Transverse colon (tissue), 3 donors: ENCODE data around the gene AK3.

Experiments used
- EP300 ChIP-seq: sonication (generic); formaldehyde crosslinking; IDR thresholded peaks from one replicate; pipeline ENCODE4 v1.6.1; 2017; ENCODE audit warnings: antibody characterized with exemption, low read depth
- TF ChIP-seq, protein P1 (sequence below), 5 experiments: fragments of 200-600 bp in 3 of 5; fragments of 450-650 bp in 2 of 5; sonication (generic) in 3 of 5; IDR thresholded peaks; 1 replicate in 2 of 5; 2 replicates in 3 of 5; pipeline ENCODE4 v1.5.1; 2016 to 2017; ENCODE audit warnings: antibody characterized with exemption in 5 of 5, inconsistent platforms in 3 of 5, mild to moderate bottlenecking in 2 of 5, moderate library complexity in 1 of 5

DNA sequence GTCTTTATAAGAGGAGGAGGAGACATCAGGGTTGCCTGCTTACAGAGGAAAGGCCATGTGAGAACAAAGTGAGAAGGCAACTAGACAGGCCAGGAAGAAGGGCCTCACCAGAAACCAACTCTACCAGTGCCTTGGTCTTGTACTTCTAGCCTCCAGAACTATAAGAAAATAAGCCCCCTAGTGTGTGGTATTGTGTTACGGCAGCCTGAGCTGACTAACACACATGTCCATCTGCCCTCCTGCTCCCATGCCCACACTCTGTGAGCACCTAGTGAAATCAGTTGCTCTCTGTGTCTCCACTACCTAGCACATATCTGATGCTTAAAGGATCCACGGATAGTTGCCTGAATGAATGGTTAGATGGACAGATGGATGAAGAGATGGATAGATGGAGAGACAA lies 6.9 kb downstream of the AK3 start:
- TF ChIP-seq EP300, result no peak
- TF ChIP-seq, protein P1, sequence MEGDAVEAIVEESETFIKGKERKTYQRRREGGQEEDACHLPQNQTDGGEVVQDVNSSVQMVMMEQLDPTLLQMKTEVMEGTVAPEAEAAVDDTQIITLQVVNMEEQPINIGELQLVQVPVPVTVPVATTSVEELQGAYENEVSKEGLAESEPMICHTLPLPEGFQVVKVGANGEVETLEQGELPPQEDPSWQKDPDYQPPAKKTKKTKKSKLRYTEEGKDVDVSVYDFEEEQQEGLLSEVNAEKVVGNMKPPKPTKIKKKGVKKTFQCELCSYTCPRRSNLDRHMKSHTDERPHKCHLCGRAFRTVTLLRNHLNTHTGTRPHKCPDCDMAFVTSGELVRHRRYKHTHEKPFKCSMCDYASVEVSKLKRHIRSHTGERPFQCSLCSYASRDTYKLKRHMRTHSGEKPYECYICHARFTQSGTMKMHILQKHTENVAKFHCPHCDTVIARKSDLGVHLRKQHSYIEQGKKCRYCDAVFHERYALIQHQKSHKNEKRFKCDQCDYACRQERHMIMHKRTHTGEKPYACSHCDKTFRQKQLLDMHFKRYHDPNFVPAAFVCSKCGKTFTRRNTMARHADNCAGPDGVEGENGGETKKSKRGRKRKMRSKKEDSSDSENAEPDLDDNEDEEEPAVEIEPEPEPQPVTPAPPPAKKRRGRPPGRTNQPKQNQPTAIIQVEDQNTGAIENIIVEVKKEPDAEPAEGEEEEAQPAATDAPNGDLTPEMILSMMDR (IDR thresholded peaks at IDR 0.05), result no peak
